Mononuclear cell (primary cell): ENCODE results near the gene OSBP2. TPM values are rescaled to one million over a fixed set of nuclear protein-coding genes. Genes with fewer than 3 reads are reported as not detected.
A peak's percentile ranks its signal among the peaks of the same experiment; 100 is the strongest.

Experiments
- H3K27me3 ChIP-seq: 2 replicates; pipeline ENCODE4 v1.6.0; 2011; ENCODE audit warnings: low read length, control low read depth; ENCODE audit not compliant: insufficient read depth
- H3K4me1 ChIP-seq: 2 replicates; pipeline ENCODE4 v1.5.1; 2011; ENCODE audit warnings: mild to moderate bottlenecking, low read length, control low read depth; ENCODE audit not compliant: insufficient read depth
- H3K4me3 ChIP-seq: 2 replicates; pipeline ENCODE4 v1.5.1; 2011; ENCODE audit warnings: mild to moderate bottlenecking, low read length, moderate library complexity
- H3K9me3 ChIP-seq: 2 replicates; pipeline ENCODE4 v1.5.1; 2011; ENCODE audit warnings: low read depth, mild to moderate bottlenecking, control low read depth, low read length
- total RNA-seq: library from RNA; depleted of rRNA; stranded (reverse); fragments of >200 nt; gene quantifications from one replicate; pipeline ENCODE4 v1.2.3, GENCODE V29; 2012

OSBP2 gene, protein sequence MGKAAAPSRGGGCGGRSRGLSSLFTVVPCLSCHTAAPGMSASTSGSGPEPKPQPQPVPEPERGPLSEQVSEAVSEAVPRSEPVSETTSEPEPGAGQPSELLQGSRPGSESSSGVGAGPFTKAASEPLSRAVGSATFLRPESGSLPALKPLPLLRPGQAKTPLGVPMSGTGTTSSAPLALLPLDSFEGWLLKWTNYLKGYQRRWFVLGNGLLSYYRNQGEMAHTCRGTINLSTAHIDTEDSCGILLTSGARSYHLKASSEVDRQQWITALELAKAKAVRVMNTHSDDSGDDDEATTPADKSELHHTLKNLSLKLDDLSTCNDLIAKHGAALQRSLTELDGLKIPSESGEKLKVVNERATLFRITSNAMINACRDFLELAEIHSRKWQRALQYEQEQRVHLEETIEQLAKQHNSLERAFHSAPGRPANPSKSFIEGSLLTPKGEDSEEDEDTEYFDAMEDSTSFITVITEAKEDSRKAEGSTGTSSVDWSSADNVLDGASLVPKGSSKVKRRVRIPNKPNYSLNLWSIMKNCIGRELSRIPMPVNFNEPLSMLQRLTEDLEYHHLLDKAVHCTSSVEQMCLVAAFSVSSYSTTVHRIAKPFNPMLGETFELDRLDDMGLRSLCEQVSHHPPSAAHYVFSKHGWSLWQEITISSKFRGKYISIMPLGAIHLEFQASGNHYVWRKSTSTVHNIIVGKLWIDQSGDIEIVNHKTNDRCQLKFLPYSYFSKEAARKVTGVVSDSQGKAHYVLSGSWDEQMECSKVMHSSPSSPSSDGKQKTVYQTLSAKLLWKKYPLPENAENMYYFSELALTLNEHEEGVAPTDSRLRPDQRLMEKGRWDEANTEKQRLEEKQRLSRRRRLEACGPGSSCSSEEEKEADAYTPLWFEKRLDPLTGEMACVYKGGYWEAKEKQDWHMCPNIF
- total RNA-seq = 3.1 TPM

GRCh38 chr22:30694640-30695350 lies at the start of gene OSBP2:
TSS of gene OSBP2 (plus strand) at chr22:30694874. CDS start at chr22:30694910, 36 bp downstream.
- peaks cover 13% of the 10 kb centered on the region for H3K4me1 ChIP-seq
- no peaks in the 10 kb centered on the region for H3K9me3 ChIP-seq
- H3K4me3 ChIP-seq = peak within 1 kb of the TSS; percentile 35
- peaks cover 31% of the 10 kb centered on the region for H3K27me3 ChIP-seq

DNA sequence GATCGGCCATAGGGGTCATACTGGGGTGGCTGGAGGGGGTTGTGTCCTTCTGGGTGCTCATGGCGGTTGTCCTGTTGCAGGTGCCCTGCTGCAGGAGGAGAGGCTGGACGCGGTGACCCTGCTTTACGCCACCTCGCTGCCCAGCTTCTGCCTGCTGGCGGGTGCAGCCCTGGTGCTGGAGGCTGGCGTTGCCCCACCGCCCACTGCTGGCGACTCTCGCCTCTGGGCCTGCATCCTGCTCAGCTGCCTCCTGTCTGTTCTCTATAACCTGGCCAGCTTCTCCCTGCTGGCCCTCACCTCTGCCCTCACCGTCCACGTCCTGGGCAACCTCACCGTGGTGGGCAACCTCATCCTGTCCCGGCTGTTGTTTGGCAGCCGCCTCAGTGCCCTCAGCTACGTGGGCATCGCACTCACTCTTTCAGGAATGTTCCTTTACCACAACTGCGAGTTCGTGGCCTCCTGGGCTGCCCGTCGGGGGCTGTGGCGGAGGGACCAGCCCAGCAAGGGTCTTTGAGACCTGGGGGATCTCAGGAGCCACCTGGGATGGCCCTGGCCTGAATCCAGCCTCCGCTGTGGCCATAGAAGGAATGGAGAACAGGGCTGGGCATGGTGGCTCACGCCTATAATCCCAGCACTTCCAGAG lies 48.0 kb upstream of the OSBP2 start:
- no peaks in the 10 kb centered on the region for H3K9me3 ChIP-seq
- H3K27me3 ChIP-seq = no peaks in the 10 kb centered on the region
- H3K4me1 ChIP-seq = peaks cover 9% of the 10 kb centered on the region
- H3K4me3 ChIP-seq = no peak overlapping the region

DNA sequence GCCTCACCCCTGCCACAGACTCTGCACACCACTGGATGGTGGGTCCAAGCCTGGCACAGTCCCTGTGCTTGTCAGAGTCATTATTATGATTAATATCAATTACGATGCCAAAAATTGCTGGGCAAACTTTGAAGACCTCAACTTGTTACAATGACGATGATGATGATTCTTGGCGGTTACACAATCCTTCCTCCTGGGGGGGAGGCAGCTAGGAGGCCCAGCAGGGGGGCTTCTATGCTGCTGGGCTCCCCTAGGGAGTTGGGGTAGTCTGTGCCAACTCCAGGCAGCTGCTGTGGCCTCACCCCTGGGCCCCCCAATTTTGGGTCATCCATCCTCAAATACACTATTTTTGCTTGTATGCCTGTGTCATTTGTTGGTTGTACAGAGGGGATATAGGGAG lies 47.1 kb upstream of the OSBP2 start:
- H3K9me3 ChIP-seq = no peaks in the 10 kb centered on the region
- H3K4me3 ChIP-seq = no peak overlapping the region
- no peaks in the 10 kb centered on the region for H3K27me3 ChIP-seq
- peaks cover 9% of the 10 kb centered on the region for H3K4me1 ChIP-seq

DNA sequence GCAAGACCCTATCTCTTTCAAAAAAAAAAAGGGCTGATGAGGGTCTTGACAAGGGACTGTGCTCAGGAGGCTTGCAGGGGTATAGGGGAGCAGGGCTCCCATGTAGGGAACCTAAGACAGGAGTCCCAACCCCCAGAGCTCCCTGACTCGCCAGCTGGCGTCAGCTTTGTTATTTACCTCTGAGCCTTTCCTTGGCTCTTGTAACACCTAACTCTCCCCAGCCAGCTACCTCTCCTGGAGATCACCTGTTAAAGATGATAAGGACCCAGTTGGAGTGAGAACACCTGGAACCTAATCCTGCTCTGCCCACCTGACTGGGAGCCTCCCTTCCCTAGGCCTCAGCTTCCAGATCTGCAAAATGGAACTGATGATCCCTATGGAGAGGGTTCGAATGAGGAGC lies 45.8 kb upstream of the OSBP2 start:
- H3K9me3 ChIP-seq = no peaks in the 10 kb centered on the region
- H3K4me3 ChIP-seq = no peak overlapping the region
- no peaks in the 10 kb centered on the region for H3K27me3 ChIP-seq
- H3K4me1 ChIP-seq = peaks cover 9% of the 10 kb centered on the region

GRCh38 chr22:30649430-30650007 lies 45.2 kb upstream of the OSBP2 start:
- Histone ChIP-seq H3K4me3 (no peak overlapping the region), H3K27me3 (no peaks in the 10 kb centered on the region), H3K4me1 (peaks cover 9% of the 10 kb centered on the region), H3K9me3 (no peaks in the 10 kb centered on the region)

- no peak overlapping the region for H3K4me3 ChIP-seq
- no peaks in the 10 kb centered on the region for H3K27me3 ChIP-seq
- H3K9me3 ChIP-seq = no peaks in the 10 kb centered on the region
- peaks cover 9% of the 10 kb centered on the region for H3K4me1 ChIP-seq
Observed at GRCh38 chr22:30650508-30651116, 44.1 kb upstream of the OSBP2 start.

DNA sequence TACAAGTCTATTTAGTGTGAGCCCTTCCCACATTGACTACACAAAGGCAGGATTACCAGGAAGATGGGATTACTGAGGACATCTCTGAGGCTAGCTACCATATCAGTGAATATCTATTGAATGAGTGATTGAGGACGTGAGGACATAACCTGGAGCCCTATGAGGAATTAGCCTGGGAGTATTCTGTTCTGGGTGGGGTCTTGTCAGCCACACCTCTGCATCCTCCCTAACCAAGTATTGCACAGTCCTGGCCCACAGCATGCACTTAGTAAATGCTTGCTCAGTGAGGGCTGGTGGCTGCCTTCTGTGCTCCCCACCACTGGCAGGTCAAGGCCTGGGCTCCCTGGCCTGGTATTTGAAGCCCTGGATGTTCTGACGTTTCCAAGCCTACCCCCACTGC lies 41.8 kb upstream of the OSBP2 start:
- Histone ChIP-seq H3K4me1 (peaks cover 9% of the 10 kb centered on the region), H3K9me3 (no peaks in the 10 kb centered on the region)

DNA sequence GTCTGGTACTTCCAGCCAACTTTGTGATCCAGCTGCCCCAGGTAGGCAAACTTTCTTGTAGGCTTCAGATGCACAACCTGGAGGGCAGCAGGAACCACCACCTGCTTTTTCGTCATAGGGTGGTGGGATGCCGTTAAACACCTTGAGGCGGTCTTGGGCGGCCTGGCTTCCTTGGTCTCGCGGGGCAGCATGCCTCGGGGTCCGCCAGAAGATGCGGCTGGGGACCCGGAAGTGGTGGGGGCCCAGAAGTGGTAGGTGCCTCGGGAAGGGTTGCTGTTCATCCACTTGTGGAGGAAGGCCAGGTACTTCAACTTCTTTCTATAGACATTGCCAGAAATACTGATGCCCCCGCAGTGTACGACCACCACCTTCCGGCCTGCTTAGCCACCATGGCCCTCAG lies 40.3 kb upstream of the OSBP2 start:
- Histone ChIP-seq H3K9me3 (no peaks in the 10 kb centered on the region), H3K4me1 (peaks cover 5% of the 10 kb centered on the region), H3K4me3 (no peak overlapping the region), H3K27me3 (no peaks in the 10 kb centered on the region)

More for the DNA sequence above, 41.8 kb upstream of the OSBP2 start:
- H3K4me3 ChIP-seq = no peak overlapping the region
- no peaks in the 10 kb centered on the region for H3K27me3 ChIP-seq

GRCh38 chr22:30655532-30655931 lies 39.1 kb upstream of the OSBP2 start:
- H3K4me1 ChIP-seq = no peaks in the 10 kb centered on the region
- no peak overlapping the region for H3K4me3 ChIP-seq
- no peaks in the 10 kb centered on the region for H3K27me3 ChIP-seq
- H3K9me3 ChIP-seq = no peaks in the 10 kb centered on the region

DNA sequence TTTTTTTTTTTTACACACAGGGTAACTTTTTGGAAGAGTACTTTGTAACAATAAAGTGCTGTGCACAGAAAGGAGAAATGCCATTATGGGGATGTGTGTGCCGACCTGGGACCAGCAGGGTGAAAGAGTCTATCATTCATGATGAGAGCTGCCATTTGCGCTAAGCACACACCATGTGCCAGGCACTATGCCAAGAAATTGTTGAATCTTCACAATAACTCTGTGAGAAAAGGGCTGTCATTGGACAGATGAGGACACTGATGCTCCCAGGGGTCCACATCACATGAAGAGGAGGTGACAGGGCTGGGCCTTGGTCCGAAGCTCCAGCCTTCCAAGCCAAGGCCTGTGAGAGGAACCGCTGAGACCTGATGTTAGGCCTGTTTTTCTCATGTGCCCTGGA lies 32.6 kb upstream of the OSBP2 start:
- no peaks in the 10 kb centered on the region for H3K27me3 ChIP-seq
- peaks cover 11% of the 10 kb centered on the region for H3K4me1 ChIP-seq
- H3K9me3 ChIP-seq = no peaks in the 10 kb centered on the region
- no peak overlapping the region for H3K4me3 ChIP-seq

- peaks cover 19% of the 10 kb centered on the region for H3K4me1 ChIP-seq
- no peaks in the 10 kb centered on the region for H3K27me3 ChIP-seq
- H3K4me3 ChIP-seq = no peak overlapping the region
- no peaks in the 10 kb centered on the region for H3K9me3 ChIP-seq
Observed at GRCh38 chr22:30664798-30665197, 29.9 kb upstream of the OSBP2 start.

- Histone ChIP-seq H3K27me3 (no peaks in the 10 kb centered on the region), H3K9me3 (no peaks in the 10 kb centered on the region), H3K4me1 (peaks cover 19% of the 10 kb centered on the region), H3K4me3 (no peak overlapping the region)
Observed at GRCh38 chr22:30665266-30665665, 29.4 kb upstream of the OSBP2 start.

DNA sequence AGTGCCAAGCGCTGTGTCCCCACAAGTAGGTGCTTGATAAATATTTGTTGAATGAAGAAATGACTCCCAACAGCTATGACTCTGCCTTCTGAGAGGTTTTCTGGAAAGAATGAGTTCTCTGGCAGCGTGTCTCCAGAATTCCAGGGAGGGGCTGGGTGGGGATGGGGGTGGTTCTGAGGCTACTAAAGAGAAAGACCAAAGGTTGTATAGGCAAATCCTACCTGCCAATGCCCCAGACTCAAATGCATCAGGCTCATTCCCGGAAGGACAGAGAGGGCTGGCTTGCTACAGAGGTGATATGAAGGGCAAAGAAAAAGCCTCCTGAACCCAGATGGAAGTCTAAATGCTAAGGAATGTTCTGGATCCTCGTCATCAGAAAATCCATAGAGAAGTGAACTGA lies 28.9 kb upstream of the OSBP2 start:
- H3K4me1 ChIP-seq = peaks cover 19% of the 10 kb centered on the region
- no peaks in the 10 kb centered on the region for H3K27me3 ChIP-seq
- no peaks in the 10 kb centered on the region for H3K9me3 ChIP-seq
- no peak overlapping the region for H3K4me3 ChIP-seq

- H3K9me3 ChIP-seq = no peaks in the 10 kb centered on the region
- no peaks in the 10 kb centered on the region for H3K27me3 ChIP-seq
- peaks cover 19% of the 10 kb centered on the region for H3K4me1 ChIP-seq
- H3K4me3 ChIP-seq = peak overlapping the region; percentile 60
Observed at GRCh38 chr22:30667107-30667493, 27.6 kb upstream of the OSBP2 start.
